MM.1S (cell line): ENCODE data around the gene SLC26A11.

Experiments
- DNase-seq: peaks from one replicate; pipeline ENCODE4 v3.0.0-alpha.2; 2015
- H2AFZ ChIP-seq: fragments of 300-600 bp; sonication (generic); 2 replicates; pipeline ENCODE4 v1.6.0; 2016; ENCODE audit warnings: antibody characterized with exemption, low read length
- H3F3A ChIP-seq: fragments of 300-600 bp; sonication (generic); 2 replicates; pipeline ENCODE4 v1.6.1; 2016; ENCODE audit warnings: mild to moderate bottlenecking, antibody characterized with exemption, low read length, moderate library complexity, mixed read lengths; ENCODE audit not compliant: insufficient read depth
- H3K27ac ChIP-seq: fragments of 300-600 bp; sonication (generic); 2 replicates; pipeline ENCODE4 v1.5.1; 2016; ENCODE audit warnings: mild to moderate bottlenecking, low read length
- H3K27me3 ChIP-seq: fragments of 300-600 bp; sonication (generic); replicated peaks from 2 replicates; pipeline ENCODE4 v1.6.0; 2016; ENCODE audit warnings: low read length; ENCODE audit not compliant: insufficient read depth
- H3K36me3 ChIP-seq: fragments of 300-600 bp; sonication (generic); replicated peaks from 2 replicates; pipeline ENCODE4 v1.6.1; 2016; ENCODE audit warnings: mild to moderate bottlenecking, low read length, mixed read lengths; ENCODE audit not compliant: insufficient read depth
- H3K4me1 ChIP-seq: fragments of 300-600 bp; sonication (generic); 2 replicates; pipeline ENCODE4 v1.6.1; 2016; ENCODE audit warnings: low read length, mixed read lengths
- H3K4me2 ChIP-seq: fragments of 300-600 bp; sonication (generic); 2 replicates; pipeline ENCODE4 v1.6.0; 2016; ENCODE audit warnings: low read depth, low read length
- H3K4me3 ChIP-seq: fragments of 300-600 bp; sonication (generic); 2 replicates; pipeline ENCODE4 v1.5.1; 2016; ENCODE audit warnings: low read length, mixed read lengths
- H3K79me2 ChIP-seq: fragments of 300-600 bp; sonication (generic); 2 replicates; pipeline ENCODE4 v1.6.1; 2016; ENCODE audit warnings: mixed run types, low read length, mixed read lengths
- H3K9ac ChIP-seq: fragments of 300-600 bp; sonication (generic); 2 replicates; pipeline ENCODE4 v1.6.1; 2016; ENCODE audit warnings: low read length, mixed read lengths
- H3K9me2 ChIP-seq: fragments of 300-600 bp; sonication (generic); replicated peaks from 2 replicates; pipeline ENCODE4 v1.6.1; 2016; ENCODE audit warnings: mild to moderate bottlenecking, low read length, mixed read lengths; ENCODE audit not compliant: insufficient read depth
- H3K9me3 ChIP-seq: fragments of 300-600 bp; sonication (generic); replicated peaks from 2 replicates; pipeline ENCODE4 v1.6.1; 2016; ENCODE audit warnings: mild to moderate bottlenecking, low read length, mixed read lengths; ENCODE audit not compliant: insufficient read depth
- H4K20me1 ChIP-seq: fragments of 300-600 bp; sonication (generic); 2 replicates; pipeline ENCODE4 v1.6.1; 2016; ENCODE audit warnings: mild to moderate bottlenecking, low read length, moderate library complexity, mixed read lengths; ENCODE audit not compliant: insufficient read depth
- CTCF ChIP-seq: fragments of 300-600 bp; sonication (generic); IDR thresholded peaks from 2 replicates; pipeline ENCODE4 v1.5.1; 2016; ENCODE audit warnings: antibody characterized with exemption, low read length, mixed read lengths
- EZH2 ChIP-seq: fragments of 300-600 bp; sonication (generic); optimal IDR thresholded peaks from 2 replicates; pipeline ENCODE3; 2017; ENCODE audit warnings: low read depth, mild to moderate bottlenecking, antibody characterized with exemption, low read length, mixed read lengths
- EZH2phosphoT487 ChIP-seq: fragments of 300-600 bp; sonication (generic); IDR thresholded peaks from 2 replicates; pipeline ENCODE4 v1.6.1; 2018; ENCODE audit warnings: antibody characterized with exemption, low read length

SLC26A11 gene

GRCh38 chr17:80285237-80285920 lies 65.2 kb downstream of the SLC26A11 start:
- Histone ChIP-seq H3K79me2 (no peaks in the 10 kb centered on the region; the same call in 1 of the 2 replicates), H3K9me3 (no peaks in the 10 kb centered on the region), H3K9ac (no peak overlapping the region), H3K4me2 (no peak overlapping the region), H3K27me3 (no peaks in the 10 kb centered on the region), H3K4me3 (no peak overlapping the region), H3K4me1 (0 out of 2 replicates have a peak, but pooled peaks cover 5% of the 10 kb centered on the region), H2AFZ (no peak overlapping the region), H3K9me2 (no peaks in the 10 kb centered on the region), H4K20me1 (no peaks in the 10 kb centered on the region), H3K36me3 (no peaks in the 10 kb centered on the region), H3K27ac (no peak overlapping the region), H3F3A (peaks cover 14% of the 10 kb centered on the region)
- DNase-seq, result no peak
- no peak for TF ChIP-seq EZH2phosphoT487
- TF ChIP-seq EZH2, result no peak
- TF ChIP-seq CTCF, result no peak

- H3F3A ChIP-seq, result peaks cover 14% of the 10 kb centered on the region
- H3K4me3 ChIP-seq, result no peak overlapping the region
- no peaks in the 10 kb centered on the region; the same call in 1 of the 2 replicates for H3K79me2 ChIP-seq
- H3K27ac ChIP-seq, result no peak overlapping the region
- H3K9ac ChIP-seq, result no peak overlapping the region
- H2AFZ ChIP-seq, result no peak overlapping the region
- H3K9me2 ChIP-seq, result no peaks in the 10 kb centered on the region
- no peaks in the 10 kb centered on the region for H4K20me1 ChIP-seq
- H3K27me3 ChIP-seq, result no peaks in the 10 kb centered on the region
- DNase-seq, result no peak
- H3K36me3 ChIP-seq, result no peaks in the 10 kb centered on the region
- H3K9me3 ChIP-seq, result no peaks in the 10 kb centered on the region
- 0 out of 2 replicates have a peak, but pooled peaks cover 5% of the 10 kb centered on the region for H3K4me1 ChIP-seq
- H3K4me2 ChIP-seq, result no peak overlapping the region
- no peak for TF ChIP-seq CTCF
- TF ChIP-seq EZH2, result no peak
- TF ChIP-seq EZH2phosphoT487, result no peak
Measured at GRCh38 chr17:80286638-80286960, 66.4 kb downstream of the SLC26A11 start.

- Histone ChIP-seq H3K4me1 (0 out of 2 replicates have a peak, but pooled peaks cover 5% of the 10 kb centered on the region), H3K36me3 (no peaks in the 10 kb centered on the region), H2AFZ (no peak overlapping the region)
Measured at GRCh38 chr17:80287038-80287437, 66.8 kb downstream of the SLC26A11 start.

More at GRCh38 chr17:80287038-80287437, 66.8 kb downstream of the SLC26A11 start:
- Histone ChIP-seq H3K4me3 (no peak overlapping the region), H3K4me2 (no peak overlapping the region), H4K20me1 (no peaks in the 10 kb centered on the region), H3F3A (peaks cover 14% of the 10 kb centered on the region), H3K27ac (no peak overlapping the region), H3K79me2 (no peaks in the 10 kb centered on the region; the same call in 1 of the 2 replicates), H3K9me3 (no peaks in the 10 kb centered on the region), H3K27me3 (no peaks in the 10 kb centered on the region), H3K9ac (no peak overlapping the region), H3K9me2 (no peaks in the 10 kb centered on the region)
- no peak for TF ChIP-seq CTCF
- TF ChIP-seq EZH2, result no peak
- TF ChIP-seq EZH2phosphoT487, result no peak
- DNase-seq, result no peak
